Smooth muscle cell (in vitro differentiated cells): ENCODE data around the gene PHKA2. TPM values are rescaled to one million over a fixed set of nuclear protein-coding genes. Genes with fewer than 3 reads are reported as not detected.
"Not testable (repeated sequence)": the region's sequence is repeated elsewhere in the genome, so short reads cannot be mapped to it uniquely, and the experiment has no call there.

Source experiments
- DNase-seq: peaks from one replicate; lab custom pipeline; 2025; ENCODE audit not compliant: unreplicated experiment; lab: John Stamatoyannopoulos, UW
- H2AFZ ChIP-seq: fragments of 200-600 bp; sonication (generic); 2 replicates; pipeline ENCODE4 v1.6.0; 2016; ENCODE audit warnings: antibody characterized with exemption, low read depth, mild to moderate bottlenecking
- H3F3A ChIP-seq: fragments of 200-600 bp; sonication (generic); 2 replicates; pipeline ENCODE4 v1.6.0; 2017; ENCODE audit warnings: antibody characterized with exemption, low read depth
- H3K27ac ChIP-seq: fragments of 200-600 bp; sonication (generic); 2 replicates; pipeline ENCODE4 v1.5.1; 2016; ENCODE audit warnings: low read depth, mild to moderate bottlenecking
- H3K27me3 ChIP-seq: fragments of 200-600 bp; sonication (generic); 2 replicates; pipeline ENCODE4 v1.6.1; 2016; ENCODE audit warnings: low read depth, mild to moderate bottlenecking
- H3K36me3 ChIP-seq: fragments of 200-600 bp; sonication (generic); 2 replicates; pipeline ENCODE4 v1.5.1; 2016; ENCODE audit warnings: low read depth
- H3K4me1 ChIP-seq: fragments of 200-600 bp; sonication (generic); 2 replicates; pipeline ENCODE4 v1.5.1; 2016; ENCODE audit warnings: low read depth
- H3K4me2 ChIP-seq: fragments of 200-600 bp; sonication (generic); 2 replicates; pipeline ENCODE4 v1.6.0; 2016; ENCODE audit warnings: mild to moderate bottlenecking
- H3K4me3 ChIP-seq: fragments of 200-600 bp; sonication (generic); 2 replicates; pipeline ENCODE4 v1.5.1; 2016; ENCODE audit warnings: mild to moderate bottlenecking
- H3K79me2 ChIP-seq: fragments of 200-600 bp; sonication (generic); 2 replicates; pipeline ENCODE4 v1.6.0; 2016; ENCODE audit warnings: low read depth, mild to moderate bottlenecking
- H3K9ac ChIP-seq: fragments of 200-600 bp; sonication (generic); 2 replicates; pipeline ENCODE4 v1.6.0; 2016; ENCODE audit warnings: low read depth
- H3K9me3 ChIP-seq: fragments of 200-600 bp; sonication (generic); replicated peaks from 2 replicates; pipeline ENCODE4 v1.5.1; 2016; ENCODE audit warnings: low read depth
- H4K20me1 ChIP-seq: fragments of 200-600 bp; sonication (generic); 2 replicates; pipeline ENCODE4 v1.6.0; 2016; ENCODE audit warnings: low read depth
- CTCF ChIP-seq: fragments of 200-600 bp; sonication (generic); IDR thresholded peaks from 2 replicates; pipeline ENCODE4 v1.5.1; 2017; ENCODE audit warnings: borderline replicate concordance, mild to moderate bottlenecking, antibody characterized with exemption; ENCODE audit not compliant: insufficient read depth, poor library complexity, severe bottlenecking
- WGBS: methylation state at CpG from one replicate; pipeline ENCODE4 v1.1.7; 2016; ENCODE audit warnings: low lambda C conversion rate; 5-methylcytosine and 5-hydroxymethylcytosine counted together
- polyA plus RNA-seq: library from polyadenylated mRNA; unstranded; fragments of >200 nt; fragmentation: Nextera tagmentation; extraction: Ambion mirVana; gene quantifications from 2 replicates; pipeline ENCODE4 v1.2.1, GENCODE V29; 2016
- total RNA-seq: library from RNA; depleted of rRNA; stranded (reverse); fragments of >200 nt; gene quantifications from 2 replicates; pipeline ENCODE4 v1.2.3, GENCODE V29; 2014

Gene PHKA2
- total and polyA plus RNA-seq, 2 experiments from 2014 or later, result 7.3 to 22.7 TPM

- 67% methylated on average over 4 of the region's 4 CpGs for WGBS
These were observed 40.5 kb upstream of the PHKA2 start for GRCh38 chrX:19024366-19024765.

GRCh38 chrX:19019996-19020395 is 36.1 kb upstream of the PHKA2 start:
- 91% methylated on average over 2 of the region's 2 CpGs for WGBS
- Histone ChIP-seq H3K4me2 (no peak overlapping the region), H4K20me1 (no peaks in the 10 kb centered on the region), H3K36me3 (no peaks in the 10 kb centered on the region), H3K9ac (no peak overlapping the region), H3K79me2 (no peaks in the 10 kb centered on the region), H2AFZ (no peak overlapping the region), H3K4me1 (no peaks in the 10 kb centered on the region), H3K4me3 (no peak overlapping the region), H3K27ac (no peak overlapping the region), H3K9me3 (no peaks in the 10 kb centered on the region), H3F3A (no peaks in the 10 kb centered on the region), H3K27me3 (no peaks in the 10 kb centered on the region)
- no peak for DNase-seq
- no peak for TF ChIP-seq CTCF

More at GRCh38 chrX:19024366-19024765, 40.5 kb upstream of the PHKA2 start:
- Histone ChIP-seq H3K4me2 (no peak overlapping the region), H4K20me1 (no peaks in the 10 kb centered on the region), H3K9me3 (no peaks in the 10 kb centered on the region), H3K4me1 (no peaks in the 10 kb centered on the region), H3K36me3 (no peaks in the 10 kb centered on the region), H3F3A (no peaks in the 10 kb centered on the region), H3K9ac (no peak overlapping the region), H3K4me3 (no peak overlapping the region), H3K27ac (no peak overlapping the region), H3K79me2 (no peaks in the 10 kb centered on the region), H3K27me3 (no peaks in the 10 kb centered on the region), H2AFZ (no peak overlapping the region)
- DNase-seq, result no peak
- no peak for TF ChIP-seq CTCF

- no peaks in the 10 kb centered on the region for H3K79me2 ChIP-seq
- H3K27ac ChIP-seq, result no peak overlapping the region
- no peaks in the 10 kb centered on the region for H3K36me3 ChIP-seq
- 65% methylated on average over 3 of the region's 3 CpGs for WGBS
- H4K20me1 ChIP-seq, result no peaks in the 10 kb centered on the region
- no peak overlapping the region for H3K9ac ChIP-seq
- H2AFZ ChIP-seq, result no peak overlapping the region
- H3K4me2 ChIP-seq, result no peak overlapping the region
- no peaks in the 10 kb centered on the region for H3K4me1 ChIP-seq
- TF ChIP-seq CTCF, result peak; percentile 27
- H3K27me3 ChIP-seq, result no peaks in the 10 kb centered on the region
- H3K9me3 ChIP-seq, result no peaks in the 10 kb centered on the region
- no peaks in the 10 kb centered on the region for H3F3A ChIP-seq
- H3K4me3 ChIP-seq, result no peak overlapping the region
- no peak for DNase-seq
These were observed 33.4 kb upstream of the PHKA2 start for GRCh38 chrX:19017271-19017670.

GRCh38 chrX:19016614-19017013 is 32.7 kb upstream of the PHKA2 start:
- 92% methylated on average over 8 of the region's 8 CpGs for whole genome bisulfite sequencing
- H3K4me3 ChIP-seq, H3K36me3 ChIP-seq, H3K4me1 ChIP-seq, H3K27ac ChIP-seq, H3F3A ChIP-seq, H4K20me1 ChIP-seq, H3K9ac ChIP-seq, H2AFZ ChIP-seq, DNase-seq, H3K4me2 ChIP-seq, H3K9me3 ChIP-seq, H3K79me2 ChIP-seq, H3K27me3 ChIP-seq: not testable (repeated sequence)
